Activated CD4-positive, alpha-beta T cell treated with anti-CD3 and anti-CD28 coated beads, Interleukin-2, amount 50 U/mL, for 48 hours (primary cell): ENCODE measurements around the gene GDI2.
"Not testable (repeated sequence)": the region's sequence is repeated elsewhere in the genome, so short reads cannot be mapped to it uniquely, and the experiment has no call there.

Source experiments
- DNase-seq, 2 experiments: peaks; one replicate each; pipeline ENCODE4 v3.0.0-alpha.2; 2020

GDI2 gene

DNA sequence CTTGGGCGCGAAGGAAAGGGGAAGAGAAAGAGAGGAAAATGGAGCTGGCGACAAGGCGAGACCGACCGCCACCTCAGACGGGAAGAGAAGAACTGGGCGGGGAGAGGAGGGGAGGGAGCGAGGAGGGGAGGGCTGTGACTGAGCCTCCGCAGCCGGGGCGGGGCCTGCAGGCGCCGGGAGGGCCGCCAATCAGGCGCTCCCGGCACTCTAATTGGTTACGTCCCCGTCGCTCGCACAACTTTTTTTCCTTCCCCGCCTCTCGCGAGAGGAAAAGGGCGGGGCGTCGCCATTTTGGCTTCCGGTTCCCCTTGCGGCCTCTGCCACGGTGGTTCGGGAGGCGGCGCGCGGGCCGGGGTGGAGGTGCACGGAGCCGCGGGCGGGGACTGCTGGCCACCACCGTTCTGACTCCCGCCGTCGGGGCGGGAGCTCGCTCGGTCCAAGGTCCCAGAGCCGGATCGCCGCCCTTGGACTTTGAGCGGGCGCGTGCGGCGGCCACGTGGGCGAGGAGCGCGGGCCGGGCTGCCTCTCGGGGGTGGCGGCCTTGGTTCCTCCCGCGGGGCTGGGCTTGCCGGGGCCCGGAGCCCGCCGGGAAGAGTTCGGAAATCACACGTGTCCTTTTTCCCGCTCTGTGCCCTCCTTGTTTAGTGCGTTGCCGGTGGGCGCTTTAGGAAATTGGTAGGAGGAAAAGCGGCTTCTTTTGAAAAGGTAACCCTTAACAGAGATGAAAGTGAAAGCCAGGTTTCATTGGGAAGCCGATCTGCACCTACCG is at the start of gene GDI2:
GDI2 (minus strand) TSS at position 94 of the 769 bp plus-strand sequence. CDS start 176 bp downstream, outside the sequence.
- peak; percentile 96 to 97 for DNase-seq

DNA sequence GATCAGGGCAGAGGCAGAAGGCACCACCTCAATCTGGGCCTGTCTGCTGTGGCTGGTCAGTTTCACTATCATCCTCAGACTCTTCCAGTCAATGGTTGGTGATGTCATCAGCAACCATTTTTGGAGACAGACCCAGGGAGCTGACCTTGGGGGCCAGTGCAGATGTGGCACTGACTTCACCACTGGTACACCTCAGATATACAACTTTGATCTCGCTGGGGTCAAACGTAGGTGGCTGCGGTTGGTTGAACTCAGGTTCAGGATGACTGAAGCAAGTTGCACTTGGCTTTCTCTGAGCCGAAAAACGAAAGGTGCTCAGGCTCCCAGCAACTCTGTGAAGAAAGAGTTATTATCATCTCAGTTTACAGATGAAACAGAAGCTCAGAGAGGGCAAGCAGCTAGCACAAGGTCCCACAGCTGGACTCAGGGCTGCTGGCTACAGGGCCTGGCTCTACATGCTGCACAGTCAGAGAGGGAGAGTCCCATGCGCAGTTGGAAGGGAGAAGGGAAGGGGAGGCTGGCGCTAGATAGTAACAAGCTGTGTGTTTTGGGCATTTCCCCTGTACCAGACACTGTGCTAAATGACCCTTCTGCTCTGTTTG is 49.2 kb upstream of the GDI2 start:
- DNase-seq = no peak

DNA sequence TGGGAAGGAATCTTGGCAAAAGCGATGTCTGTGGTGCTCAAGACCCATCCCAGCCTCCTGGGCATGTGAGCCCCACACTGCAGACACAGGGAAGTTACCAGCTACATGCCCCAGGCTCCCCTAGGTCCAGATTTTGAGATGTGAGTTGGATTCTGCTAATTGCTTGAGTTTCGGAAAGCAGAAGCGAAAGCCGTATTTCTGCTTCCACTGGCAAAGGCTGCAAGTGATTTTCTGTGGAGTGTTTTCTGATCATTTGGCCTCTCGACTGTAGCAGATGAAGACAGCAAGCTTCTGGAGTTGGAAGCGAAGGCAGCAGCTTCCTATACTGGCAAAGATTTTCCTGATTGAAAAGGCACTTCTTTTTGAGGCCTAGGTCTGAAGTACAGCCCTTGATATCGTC is 46.8 kb upstream of the GDI2 start:
- DNase-seq = no peak

DNA sequence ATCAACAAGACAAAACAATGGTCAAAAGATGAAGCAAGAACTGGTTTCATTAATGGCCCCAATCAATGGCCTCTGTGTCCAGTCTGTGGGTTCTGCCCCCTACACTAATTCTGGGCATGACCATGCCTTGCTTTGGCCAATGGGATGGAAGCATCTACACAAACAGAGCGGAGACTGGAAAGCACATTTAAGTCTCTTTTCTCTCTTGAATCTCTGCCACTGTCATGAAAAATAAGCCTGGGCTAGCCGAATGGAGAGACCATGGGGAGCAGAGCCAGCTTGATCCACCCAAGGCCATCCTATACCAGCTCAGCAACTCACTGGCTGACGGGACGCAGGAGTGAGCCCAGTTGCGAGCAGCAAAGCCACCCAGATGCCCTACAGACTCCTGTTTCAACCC is 45.6 kb upstream of the GDI2 start:
- no peak for DNase-seq

DNA sequence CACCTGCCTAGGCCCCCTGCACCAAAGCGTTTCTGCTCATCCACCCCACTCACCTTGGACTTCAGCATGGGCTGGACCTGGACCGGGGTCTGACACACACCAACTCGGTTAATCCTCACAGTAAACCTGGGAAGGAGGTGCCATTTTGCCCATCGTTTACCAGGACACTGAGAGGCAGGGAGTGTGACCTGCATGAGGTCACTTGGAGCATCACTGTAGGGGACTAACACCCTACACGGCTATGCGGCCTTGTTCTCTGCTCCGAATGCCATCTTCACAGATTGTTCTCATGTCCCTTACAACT is 43.4 kb upstream of the GDI2 start:
- DNase-seq = no peak

DNA sequence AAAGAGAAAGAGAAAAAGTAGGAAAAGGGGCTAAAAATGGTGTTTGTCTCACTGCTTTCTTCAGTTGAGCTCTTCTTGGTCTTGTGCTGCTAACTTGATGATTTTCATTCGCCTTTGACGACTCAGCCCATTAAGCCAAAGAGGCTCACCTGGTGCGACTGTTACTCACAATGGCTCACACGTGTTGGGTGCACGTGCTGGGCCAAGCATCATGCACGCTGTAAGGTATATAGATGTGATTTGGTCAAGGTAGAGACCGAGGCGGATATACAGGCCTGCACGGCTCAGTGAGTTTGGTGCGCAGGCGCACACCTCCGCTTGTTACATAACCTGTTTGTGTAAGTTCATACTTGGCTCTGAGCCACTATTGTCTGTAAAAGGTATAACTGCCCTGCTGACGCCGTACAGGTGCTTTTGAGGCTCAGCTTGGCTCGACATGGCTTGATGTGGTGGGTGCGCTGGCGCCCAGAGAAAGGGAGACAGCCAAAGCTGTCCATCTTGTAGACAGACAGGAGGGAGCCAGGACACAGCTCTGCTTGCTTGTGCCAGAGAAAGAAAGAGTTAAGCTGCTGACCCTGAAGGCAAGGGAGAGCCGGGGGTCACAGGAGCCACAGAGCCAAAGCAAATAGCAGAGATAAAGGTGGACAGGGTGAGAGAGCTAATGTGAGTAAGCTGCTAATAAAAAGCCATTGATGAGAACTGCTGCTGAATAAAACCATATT is 42.9 kb upstream of the GDI2 start:
- DNase-seq = no peak

DNA sequence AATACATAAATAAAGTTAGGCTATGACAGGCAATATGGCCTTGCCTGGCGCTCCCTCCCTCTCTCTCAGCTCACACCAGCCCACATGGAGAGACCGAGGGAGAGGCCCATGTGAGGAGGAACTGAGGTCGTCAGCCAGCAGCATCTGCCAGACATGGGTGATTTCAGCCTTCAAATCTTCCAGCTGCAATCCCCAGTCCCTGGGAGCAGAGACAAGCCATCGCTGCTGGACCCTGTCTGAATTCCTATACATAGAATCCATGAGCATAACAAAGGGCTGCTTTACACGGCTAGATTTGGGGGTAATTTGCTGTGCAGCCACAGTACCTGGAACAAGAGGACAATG is 40.9 kb upstream of the GDI2 start:
- no peak for DNase-seq

DNA sequence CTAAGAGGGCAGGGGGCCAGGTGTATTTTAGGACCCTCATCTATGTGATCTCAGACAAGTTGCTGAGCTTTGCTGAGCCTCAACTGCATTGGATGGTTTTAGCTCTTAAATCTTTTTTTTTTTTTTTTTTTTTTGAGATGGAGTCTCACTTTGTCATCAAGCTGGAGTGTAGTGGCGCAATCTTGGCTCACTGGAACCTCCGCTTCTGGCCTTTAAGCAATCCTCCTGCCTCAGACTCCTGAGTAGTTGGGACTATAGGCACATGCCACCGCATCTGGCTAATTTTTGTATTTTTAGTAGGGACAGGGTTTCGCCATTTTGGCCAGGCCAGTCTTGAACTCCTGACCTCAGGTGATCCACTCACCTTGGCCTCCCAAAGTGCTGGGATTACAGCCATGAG is 33.4 kb upstream of the GDI2 start:
- not testable (repeated sequence) for DNase-seq

DNA sequence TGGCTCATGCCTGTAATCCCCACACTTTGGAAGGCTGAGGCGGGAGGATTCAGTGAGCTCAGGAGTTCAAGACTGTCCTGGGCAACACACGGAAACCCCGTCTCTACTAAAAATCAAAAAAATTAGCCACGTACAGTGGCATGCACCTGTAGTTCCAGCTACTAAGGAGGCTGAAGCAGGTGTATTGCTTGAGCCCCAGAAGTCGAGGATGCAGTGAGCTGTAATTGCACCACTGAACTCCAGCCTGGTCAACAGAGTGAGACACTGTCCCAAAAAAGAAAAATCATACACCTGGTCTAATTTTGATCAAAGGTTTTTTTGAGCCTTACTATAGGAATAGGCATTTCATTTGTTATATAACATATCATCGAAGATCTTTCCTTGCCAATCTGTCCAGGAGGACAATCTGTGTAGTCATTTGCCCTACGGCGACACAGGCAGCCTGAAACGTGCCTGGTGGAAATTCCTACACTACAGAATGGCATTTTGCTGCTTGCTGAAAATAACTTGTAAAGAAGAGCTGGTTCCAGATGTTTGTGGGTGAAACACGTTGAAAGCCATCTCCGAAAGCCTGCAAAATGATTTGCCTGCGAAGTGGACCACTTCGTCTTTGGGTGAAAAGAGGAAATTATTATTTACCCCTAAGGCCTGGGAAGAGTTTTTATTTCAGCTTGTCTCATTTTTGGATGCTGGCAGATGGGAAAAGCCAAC is 31.3 kb upstream of the GDI2 start:
- DNase-seq = no peak

DNA sequence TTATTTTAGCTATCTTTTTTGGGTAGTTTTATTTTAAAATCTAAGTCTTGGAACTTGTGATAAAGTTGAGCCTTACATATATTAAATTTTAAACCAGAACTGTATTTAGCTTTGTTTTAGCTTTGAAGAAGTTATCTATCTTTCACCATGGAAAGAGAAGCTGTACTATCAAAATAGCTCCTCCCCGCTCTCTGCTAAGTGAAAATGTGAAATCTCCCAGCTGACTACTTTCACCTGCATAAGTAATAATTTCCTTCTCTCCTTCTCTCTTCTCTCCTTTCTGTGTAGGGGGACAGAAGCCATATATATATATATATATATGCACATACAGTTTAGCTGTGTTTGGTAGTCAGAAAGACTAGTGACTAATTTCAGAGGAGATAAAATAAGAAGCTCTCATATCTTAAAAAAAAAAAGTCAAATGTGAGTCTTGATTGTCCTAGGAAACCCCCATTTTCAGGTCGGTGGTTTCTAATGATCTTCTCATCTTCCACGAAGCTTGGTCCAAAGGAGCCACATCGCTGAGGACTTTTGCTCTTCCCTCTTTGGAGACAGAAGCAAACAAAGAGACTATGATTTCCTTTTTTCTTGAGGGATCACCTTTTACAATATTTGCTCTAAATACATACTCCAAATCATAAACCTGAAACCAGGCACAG is 30.6 kb upstream of the GDI2 start:
- DNase-seq = peak in 1 of 2 experiments; percentile 9

DNA sequence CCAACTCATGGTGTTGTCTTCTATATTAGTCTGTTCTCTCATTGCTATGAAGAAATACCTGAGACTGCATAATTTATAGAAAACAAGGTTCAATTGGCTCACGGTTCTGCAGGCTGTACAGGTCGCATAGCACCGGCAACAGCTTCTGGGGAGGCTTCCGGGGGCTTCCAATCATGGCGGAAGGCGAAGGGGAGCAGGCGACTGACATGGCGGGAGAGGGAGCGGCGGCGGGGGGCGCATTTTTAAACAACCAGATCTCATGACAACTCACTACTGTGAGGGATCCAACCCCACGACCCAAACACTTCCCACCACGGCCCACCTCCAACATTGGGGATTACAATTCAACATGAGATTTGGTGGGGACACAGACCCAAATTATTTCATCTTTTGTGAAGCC is 28.7 kb upstream of the GDI2 start:
- no peak for DNase-seq

DNA sequence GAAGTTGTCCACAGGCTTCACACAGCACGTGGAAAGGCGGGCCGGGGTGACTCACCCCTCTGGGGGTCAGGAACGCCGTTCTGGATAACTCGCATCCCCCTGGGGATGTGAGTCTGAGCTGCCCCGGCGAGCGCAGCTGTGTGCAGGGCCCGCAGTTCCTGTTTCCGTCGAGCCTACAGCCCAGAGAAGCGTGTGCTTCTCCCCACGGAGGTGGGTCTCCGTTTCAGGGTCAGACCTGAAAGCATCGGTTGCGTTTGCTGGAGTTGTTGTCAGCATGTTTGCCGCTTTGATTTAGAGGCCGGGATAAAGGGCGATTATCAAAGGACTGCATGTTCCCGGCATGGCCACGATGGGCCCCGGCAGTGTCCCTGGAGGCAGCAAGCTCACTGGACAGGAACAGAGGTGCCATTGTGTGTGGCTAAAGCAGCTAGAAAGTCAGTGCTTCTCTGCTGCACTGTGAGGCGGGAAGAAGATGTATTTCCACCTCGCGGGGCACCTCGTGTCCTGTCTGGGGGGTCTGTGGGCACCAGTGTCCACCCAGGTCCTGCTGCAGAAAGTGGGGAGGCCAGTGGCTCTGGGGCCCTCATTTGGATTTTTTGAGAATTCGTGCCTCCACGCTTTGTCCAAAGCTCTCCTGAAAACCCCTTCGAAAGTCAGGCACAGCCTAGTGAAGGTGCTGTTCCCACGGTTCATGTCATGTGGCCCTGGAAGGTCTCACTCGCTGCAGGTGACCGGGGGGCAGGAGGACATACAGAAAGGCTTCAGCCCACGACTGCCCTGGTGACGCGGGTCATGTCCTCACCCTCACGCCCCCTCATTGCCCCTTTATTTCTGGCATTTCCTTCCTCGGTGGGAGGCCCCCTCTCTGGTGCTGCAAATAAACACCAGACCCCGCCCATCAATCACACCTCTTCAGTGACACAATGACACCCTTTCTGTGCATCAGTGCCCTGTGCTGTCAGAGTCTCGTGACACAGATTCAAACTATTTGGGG is 27.4 kb upstream of the GDI2 start:
- no peak for DNase-seq

DNA sequence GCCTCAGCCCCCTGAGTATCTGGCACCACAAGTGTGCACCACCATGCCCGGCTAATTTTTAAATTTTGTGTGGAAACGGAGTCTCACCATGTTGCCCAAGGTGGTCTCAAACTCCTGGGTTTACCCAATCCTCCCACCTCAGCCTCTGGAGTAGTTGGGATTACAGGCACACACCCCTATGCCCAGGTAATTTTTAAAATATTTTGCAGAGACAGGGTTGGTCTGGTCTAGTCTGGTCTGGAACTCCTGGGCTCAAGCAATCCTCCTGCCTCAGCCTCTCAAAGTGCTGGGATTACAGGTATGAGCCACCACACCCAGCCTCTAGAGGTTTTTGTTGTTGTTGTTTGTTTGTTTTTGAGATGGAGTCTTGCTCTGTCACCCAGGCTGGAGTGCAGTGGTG is 22.9 kb upstream of the GDI2 start:
- not testable (repeated sequence) for DNase-seq

DNA sequence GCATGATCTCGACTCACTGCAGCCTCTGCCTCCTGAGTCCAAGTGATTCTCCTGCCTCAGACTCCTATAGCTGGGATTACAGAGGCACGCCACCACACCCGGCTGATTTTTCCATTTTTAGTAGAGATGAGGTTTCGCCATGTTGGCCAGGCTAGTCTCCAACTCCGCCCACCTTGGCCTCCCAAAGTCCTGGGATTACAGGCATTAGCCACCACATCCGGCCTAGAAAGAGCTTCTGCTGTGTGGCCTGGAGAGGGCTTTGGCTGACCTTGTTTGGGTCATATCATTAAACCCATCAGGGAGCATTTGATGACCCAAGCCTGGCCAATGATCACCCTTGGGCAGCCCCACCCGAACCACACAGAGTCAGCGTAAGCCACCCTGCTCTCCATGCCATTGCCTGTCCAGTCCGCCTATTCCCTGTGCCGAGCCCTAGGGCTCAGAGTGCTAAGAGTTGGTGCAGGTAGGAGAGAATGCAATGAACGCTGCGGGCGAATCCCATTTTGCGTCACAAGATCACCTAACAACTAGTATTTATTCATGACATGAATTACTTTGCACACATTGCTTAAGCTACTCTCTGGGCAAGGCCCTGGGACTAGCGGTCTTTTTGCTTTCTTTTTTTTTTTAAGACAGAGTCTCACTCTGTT is 22.3 kb upstream of the GDI2 start:
- DNase-seq = no peak

DNA sequence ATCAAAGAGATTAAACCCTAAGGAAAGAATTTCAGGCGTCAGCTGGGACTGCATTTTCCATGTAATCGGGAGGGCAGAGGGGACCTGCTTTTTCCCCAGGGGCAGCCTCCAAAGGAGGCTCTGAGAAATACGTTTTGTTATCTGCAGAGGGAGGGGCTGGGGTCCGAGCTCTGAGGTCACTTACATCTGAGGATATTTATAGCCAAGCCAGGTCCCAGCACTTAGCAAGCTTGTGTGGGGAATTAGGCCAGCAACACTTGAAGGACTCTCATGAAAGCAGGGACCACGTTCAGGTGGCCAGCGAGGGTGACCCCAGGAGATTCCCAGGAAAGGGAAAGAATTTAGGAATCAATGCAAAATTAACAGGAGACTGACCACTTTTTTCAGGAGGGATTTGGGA is 20.6 kb upstream of the GDI2 start:
- DNase-seq = no peak

DNA sequence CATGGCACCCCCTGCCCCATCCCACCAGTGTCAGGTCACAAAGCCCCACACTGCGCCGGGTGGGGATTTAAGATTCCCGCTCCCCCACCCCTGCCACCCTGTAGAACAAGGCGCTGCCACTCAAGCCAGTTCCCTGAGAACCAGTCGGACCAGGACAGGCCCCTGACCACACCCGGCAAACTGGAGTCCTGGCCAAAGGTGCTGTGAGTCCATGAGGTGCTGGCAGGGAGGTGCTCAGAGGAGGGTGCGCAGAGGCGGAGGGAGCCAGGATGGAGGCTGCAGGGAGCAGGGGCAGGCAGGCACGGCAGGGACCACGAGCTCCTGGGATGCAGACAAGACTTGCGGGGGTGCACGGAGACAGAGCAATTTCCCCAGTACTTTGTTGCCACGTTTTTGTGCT is 19.7 kb upstream of the GDI2 start:
- no peak for DNase-seq

DNA sequence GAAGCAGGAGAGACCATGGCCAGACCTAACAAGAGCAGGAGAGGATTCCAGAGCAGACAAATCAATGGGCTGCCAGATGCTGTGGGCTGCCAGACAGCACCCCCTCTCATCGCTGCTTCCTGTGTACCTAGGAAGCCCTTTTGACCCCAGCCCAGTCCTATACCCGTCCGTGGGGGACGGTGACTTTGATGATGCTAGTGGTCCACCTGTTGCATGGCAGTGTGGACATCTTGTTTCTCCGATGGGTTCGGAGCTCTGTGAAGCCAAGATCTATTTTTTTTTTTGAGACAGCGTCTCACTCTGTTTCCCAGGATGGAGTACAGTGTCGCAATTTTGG is 18.2 kb upstream of the GDI2 start:
- DNase-seq = no peak

DNA sequence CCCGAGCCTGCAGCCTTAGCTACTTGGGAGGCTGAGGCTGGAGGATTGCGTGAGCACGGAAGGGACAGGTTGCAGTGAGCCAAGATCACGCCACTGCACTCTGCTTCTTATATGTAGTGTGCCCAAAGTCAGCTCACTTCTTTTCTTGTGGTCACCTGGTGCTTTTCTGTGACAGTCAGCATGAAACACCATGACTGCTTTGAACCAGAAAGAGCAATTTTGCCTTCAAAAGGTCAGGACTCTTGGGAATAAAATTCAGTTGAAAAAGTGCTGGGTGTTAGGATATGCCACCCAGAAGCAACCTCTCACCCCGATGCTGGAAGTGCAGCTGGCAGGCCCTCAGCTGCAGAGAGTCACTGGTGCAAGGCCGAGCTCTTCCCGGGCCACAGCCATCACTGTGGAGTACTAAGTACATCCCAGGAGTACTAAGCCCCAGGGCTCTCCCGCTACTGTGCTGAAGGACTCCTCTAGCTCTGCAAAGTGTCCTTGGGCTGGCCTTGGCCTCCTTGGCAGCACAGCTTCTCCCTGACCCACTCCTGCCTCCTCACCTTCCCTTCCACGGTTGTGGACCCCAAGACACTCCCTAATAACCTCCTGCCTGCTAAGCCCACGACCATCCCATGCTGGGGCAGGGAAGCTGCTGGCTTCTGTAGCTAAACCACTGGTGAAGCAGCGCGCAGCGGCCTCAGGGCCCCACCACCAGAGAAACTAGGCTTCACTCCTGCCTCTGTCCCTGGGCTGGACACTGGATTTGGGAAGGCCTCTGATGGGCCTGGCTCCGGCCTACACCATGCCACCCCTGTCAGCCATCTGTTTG is 17.6 kb upstream of the GDI2 start:
- DNase-seq = no peak

DNA sequence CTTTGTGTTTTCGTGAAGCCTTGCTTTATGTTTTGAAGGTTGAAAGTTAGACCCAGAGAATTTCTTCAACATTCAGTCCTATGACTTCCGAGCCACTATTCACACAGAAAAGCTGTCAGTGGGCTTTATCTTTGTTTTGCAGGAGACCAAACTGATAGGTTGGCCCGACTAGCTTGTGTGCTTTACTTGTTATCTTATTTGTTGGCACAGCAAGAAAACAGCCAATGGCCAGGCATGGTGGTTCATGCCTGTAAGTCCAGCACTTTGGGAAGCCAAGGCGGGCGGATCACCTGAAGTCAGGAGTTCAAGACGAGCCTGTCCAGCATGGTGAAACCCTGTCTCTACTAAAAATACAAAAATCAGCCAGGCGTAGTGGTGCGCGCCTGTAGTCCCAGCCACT is 16.0 kb upstream of the GDI2 start:
- no peak for DNase-seq

DNA sequence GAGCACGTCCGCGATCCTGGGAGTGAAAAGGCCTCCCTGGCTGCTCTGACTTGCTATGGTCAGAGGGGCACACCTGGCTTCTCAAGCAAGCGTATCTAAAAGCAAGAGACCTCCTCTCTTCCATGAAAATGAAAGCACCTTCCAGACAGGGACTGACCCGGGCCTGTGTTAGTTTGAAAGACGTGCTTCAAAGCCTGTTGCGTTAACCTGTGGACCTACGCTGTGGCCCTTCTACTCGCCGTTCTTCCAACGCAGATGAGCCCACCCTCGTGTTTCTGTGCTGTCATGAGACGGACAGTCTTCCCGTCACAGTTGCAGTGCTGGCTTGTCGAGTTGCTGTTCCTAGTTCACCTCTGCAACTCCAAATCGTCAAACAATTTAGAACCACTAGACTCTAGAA is 15.5 kb upstream of the GDI2 start:
- DNase-seq = no peak

DNA sequence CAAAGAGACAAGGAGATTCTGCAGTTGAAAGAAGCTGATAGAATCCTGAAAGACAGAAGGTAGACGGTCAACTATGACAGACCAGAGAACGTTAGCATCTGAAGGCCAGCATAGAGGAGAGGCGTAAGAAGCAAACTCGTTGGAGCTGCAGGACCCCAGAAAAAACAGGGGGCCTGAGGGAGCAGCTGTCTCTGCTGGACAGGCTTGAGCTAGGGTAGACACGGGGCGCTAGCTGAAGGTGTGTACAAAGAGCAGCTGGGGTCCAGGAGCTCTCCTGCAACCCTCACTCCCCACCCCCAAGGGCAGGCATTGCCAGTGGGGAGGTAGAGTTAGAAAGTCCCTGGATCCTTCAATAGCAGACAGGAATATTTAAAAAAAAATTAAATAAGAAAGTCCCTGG is 14.6 kb upstream of the GDI2 start:
- DNase-seq = no peak
